AG10803 (cell line): ENCODE measurements around the gene PAM.

ENCODE experiments used
- DNase-seq: peaks from one replicate; pipeline ENCODE4 v3.0.0; 2010; ENCODE audit warnings: low read depth
- H3K4me3 ChIP-seq: 2 replicates; pipeline ENCODE4 v1.5.1; 2011; ENCODE audit warnings: mild to moderate bottlenecking, low read length, control low read depth
- CTCF ChIP-seq: conservative IDR thresholded peaks from 2 replicates; pipeline ENCODE4 v1.5.1; 2011; ENCODE audit warnings: mild to moderate bottlenecking, low read length, control low read depth, inconsistent platforms

Gene PAM

DNA sequence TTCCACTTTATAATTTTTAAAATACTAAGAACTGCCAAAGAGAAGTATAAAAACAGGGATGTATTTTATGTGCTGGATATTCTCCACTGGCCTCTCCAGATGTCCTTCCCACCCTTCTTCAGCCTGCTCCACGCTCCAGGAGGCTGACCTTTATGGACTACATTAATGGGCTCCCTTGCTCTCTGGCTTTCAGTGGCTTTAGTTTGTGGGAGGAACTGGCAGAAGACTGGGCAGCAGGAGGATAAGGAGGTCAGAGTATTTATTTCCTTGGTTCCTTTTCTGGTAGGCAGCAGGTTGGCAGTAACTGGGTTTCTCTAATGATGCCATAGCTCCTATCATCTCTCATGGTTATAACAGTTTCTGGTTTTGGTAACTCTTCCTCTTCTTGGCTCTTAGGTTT, 133.9 kb downstream of the PAM start:
- no peak for TF ChIP-seq CTCF
- H3K4me3 ChIP-seq: no peak overlapping the region
- DNase-seq: no peak

DNA sequence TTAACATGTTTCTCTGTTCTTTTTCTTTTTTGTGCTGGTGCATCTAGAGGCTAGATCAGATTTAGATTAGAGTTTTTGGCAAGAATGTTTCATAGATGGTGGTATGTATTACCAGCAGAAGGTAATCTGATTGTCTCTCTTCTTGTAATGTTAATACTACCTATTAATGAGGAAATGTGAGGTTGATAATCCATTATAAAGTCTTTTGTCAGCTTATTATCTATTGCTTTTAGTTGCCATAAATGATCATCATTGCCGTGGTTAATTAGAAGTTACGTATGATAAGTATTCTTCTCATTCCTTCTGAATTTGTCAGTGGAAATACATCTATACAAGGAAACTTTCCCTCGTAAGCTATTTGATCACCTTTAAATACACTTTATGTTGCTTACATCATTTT, 135.0 kb downstream of the PAM start:
- no peak for DNase-seq
- no peak overlapping the region for H3K4me3 ChIP-seq
- no peak for TF ChIP-seq CTCF

DNA sequence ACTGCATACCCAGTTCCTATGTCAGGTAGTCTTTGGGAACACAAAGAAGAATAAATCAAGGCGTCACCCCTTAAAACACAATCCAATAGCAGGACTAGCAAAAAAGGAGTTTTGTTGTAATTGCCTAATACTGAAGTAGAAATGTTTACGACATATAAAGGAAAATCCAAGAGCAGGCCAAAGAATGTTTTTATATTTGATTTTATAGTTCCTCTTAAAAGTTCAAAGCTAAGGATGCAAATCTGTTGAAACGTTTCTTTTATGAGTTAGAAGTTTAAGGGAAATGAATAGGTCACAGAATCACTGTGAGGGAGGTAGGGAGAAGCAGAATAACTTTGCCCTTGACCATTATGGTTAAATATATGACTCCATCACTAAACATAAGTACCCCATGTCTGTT, 136.1 kb downstream of the PAM start:
- no peak for TF ChIP-seq CTCF
- H3K4me3 ChIP-seq: no peak overlapping the region
- DNase-seq: no peak

DNA sequence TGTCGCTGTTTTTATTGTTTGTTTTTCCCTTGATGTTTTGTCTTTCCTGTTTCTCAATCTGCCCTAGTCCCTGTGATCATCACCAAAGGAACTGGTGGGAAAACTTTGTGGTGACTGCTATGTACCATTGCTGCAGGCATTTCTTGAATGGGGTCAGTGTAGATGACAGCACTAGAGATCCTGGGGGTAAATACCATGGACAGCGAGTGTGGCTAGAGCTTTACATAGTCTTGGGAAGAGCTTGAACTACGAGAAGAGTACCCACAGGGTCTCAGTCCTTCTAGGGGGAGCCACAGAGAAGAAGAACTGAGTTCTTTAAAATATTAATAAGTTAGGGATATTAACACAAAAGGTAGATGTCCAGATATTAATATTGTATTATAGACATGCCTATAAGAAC, 138.8 kb downstream of the PAM start:
- TF ChIP-seq CTCF: no peak
- H3K4me3 ChIP-seq: no peak overlapping the region
- DNase-seq: no peak

GRCh38 chr5:102895234-102895633, 140.1 kb downstream of the PAM start:
- no peak for DNase-seq
- no peak for TF ChIP-seq CTCF
- no peak overlapping the region for H3K4me3 ChIP-seq

DNA sequence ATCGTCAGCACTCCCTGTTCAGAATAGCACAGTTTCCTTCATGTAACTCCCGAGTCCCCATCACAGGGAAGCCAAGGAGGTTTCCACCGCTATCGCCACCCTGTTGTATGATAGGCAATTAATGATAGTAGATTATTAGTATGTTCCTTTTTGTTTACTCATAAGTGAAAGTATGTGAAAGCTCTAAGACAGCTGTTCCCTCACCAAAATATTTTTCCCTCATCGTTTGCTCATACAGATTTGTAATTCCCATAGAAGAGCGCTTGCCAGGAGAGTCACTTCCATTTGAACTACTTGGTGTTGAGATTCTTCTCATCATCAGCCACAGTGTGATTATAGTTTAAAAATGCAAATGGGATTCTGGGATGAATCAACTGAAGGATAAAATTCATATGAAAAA, 140.9 kb downstream of the PAM start:
- DNase-seq: no peak
- H3K4me3 ChIP-seq: no peak overlapping the region
- TF ChIP-seq CTCF: no peak

DNA sequence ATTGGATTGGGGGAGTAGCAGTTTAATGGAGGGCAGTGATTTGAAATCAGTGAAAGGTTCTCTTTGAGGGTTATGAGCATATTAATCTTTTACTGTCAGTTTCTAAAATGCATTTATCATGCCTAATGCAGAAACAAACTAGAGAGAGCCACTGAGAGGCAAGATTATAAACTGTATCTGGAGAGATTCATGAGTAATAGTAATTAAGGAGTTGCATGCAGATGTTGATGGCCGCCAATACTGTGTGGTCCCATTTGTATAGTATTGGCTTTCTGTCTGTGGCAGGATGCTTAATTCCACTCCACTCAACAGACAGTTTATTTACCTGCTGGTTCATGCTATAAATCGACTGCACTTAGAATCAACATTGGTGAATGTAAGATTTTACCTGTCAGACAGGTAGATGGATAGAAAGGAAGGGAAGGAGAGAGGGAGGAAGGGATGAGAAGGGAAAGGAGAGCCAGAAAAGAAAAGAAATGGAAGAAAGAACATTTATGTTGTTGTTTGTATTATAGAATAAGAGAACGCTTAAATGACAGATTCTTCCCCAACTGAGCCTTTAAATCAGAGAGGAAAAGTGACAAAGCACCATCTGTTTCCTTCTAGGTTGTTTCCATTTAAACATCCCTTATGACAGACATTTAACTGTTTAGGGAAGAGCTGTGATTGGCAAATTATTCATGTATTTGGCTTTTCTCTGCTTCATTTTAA, 146.5 kb downstream of the PAM start:
- no peak overlapping the region for H3K4me3 ChIP-seq
- DNase-seq: no peak
- TF ChIP-seq CTCF: no peak
